B cell (primary cell): ENCODE results near the gene ITPR1. TPM values are rescaled to one million over a fixed set of nuclear protein-coding genes. Genes with fewer than 3 reads are reported as not detected.

Source experiments
- ATAC-seq: fragments of 200-7000 bp; cut with Tn5 transposase; one replicate; pipeline ENCODE4 v1.10.0; 2021; ENCODE audit warnings: low read depth, mild to moderate bottlenecking, moderate number of reproducible peaks, moderate library complexity
- CTCF ChIA-PET: fragments of 350-600 bp; sonication (Branson Sonifier 250); formaldehyde crosslinking; loops from one replicate; lab custom pipeline; 2021; ENCODE audit warnings: antibody characterized with exemption, inconsistent platforms; lab: Charles Lee
- POLR2A ChIA-PET: fragments of 350-600 bp; sonication (Branson Sonifier 250); formaldehyde crosslinking; loops from one replicate; lab custom pipeline; 2021; ENCODE audit warnings: antibody characterized with exemption; lab: Charles Lee
- DNase-seq: peaks from one replicate; pipeline ENCODE4 v3.0.0; 2013
- H2AFZ ChIP-seq: 2 replicates; pipeline ENCODE4 v1.6.1; 2012; ENCODE audit warnings: mild to moderate bottlenecking, low read depth, low read length; ENCODE audit not compliant: insufficient read depth, poor library complexity, severe bottlenecking
- H3K27ac ChIP-seq, 2 donors: 1 replicate in 1 of 2; 2 replicates in 1 of 2; pipeline ENCODE4 v1.5.1; 2012 to 2013; ENCODE audit warnings: low read length in 2 of 2, mild to moderate bottlenecking in 2 of 2, moderate library complexity in 1 of 2
- H3K27me3 ChIP-seq, 4 experiments: fragments of 200-600 bp in 1 of 4; sonication (generic) in 1 of 4; replicated peaks in 1 of 4; 1 replicate in 2 of 4; 2 replicates in 2 of 4; pipeline versions ENCODE4 v1.6.1 to v1.7.0; 2013 to 2016; ENCODE audit warnings: low read length in 3 of 4, mild to moderate bottlenecking in 2 of 4, mixed read lengths in 1 of 4, moderate library complexity in 1 of 4; ENCODE audit not compliant: insufficient read depth in 4 of 4, control insufficient read depth in 3 of 4; ENCODE audit errors: control extremely low read depth in 1 of 4
- H3K36me3 ChIP-seq, 2 experiments: replicated peaks in 1 of 2; 1 replicate in 1 of 2; 2 replicates in 1 of 2; pipeline versions ENCODE4 v1.6.1 to v1.7.1; 2013; ENCODE audit warnings: low read length in 1 of 2; ENCODE audit not compliant: insufficient read depth in 2 of 2, control insufficient read depth in 1 of 2; ENCODE audit errors: control extremely low read depth in 1 of 2, extremely low read depth in 1 of 2
- H3K4me1 ChIP-seq, 2 donors: fragments of 200-600 bp in 1 of 2; sonication (generic) in 1 of 2; 1 replicate in 1 of 2; 2 replicates in 1 of 2; pipeline versions ENCODE4 v1.5.1 to v1.6.1; 2013 to 2017; ENCODE audit warnings: low read length in 2 of 2; ENCODE audit not compliant: control insufficient read depth in 2 of 2, insufficient read depth in 2 of 2
- H3K4me2 ChIP-seq: replicated peaks from 2 replicates; pipeline ENCODE3; 2012; ENCODE audit warnings: mild to moderate bottlenecking, low read depth, low read length; ENCODE audit not compliant: poor library complexity, severe bottlenecking
- H3K4me3 ChIP-seq, 5 experiments: fragments of 200-600 bp in 1 of 5; sonication (generic) in 1 of 5; 1 replicate in 3 of 5; 2 replicates in 2 of 5; pipeline versions ENCODE4 v1.5.1 to v1.7.0; 2011 to 2016; ENCODE audit warnings: low read length in 4 of 5, mild to moderate bottlenecking in 4 of 5, low read depth in 2 of 5, control low read depth in 1 of 5, moderate library complexity in 1 of 5; ENCODE audit not compliant: insufficient read depth in 1 of 5; ENCODE audit errors: control extremely low read depth in 1 of 5, extremely low read depth in 1 of 5
- H3K79me2 ChIP-seq: fragments of 200-600 bp; sonication (generic); one replicate; pipeline ENCODE4 v1.6.0; 2016; ENCODE audit warnings: low read length; ENCODE audit not compliant: control insufficient read depth, insufficient read depth
- H3K9ac ChIP-seq: fragments of 200-600 bp; sonication (generic); 2 replicates; pipeline ENCODE4 v1.6.1; 2017; ENCODE audit warnings: mild to moderate bottlenecking, low read length, moderate library complexity
- H3K9me3 ChIP-seq, 3 donors: one replicate each; pipeline versions ENCODE4 v1.6.1 to v1.7.1; 2013; ENCODE audit warnings: low read length in 2 of 3; ENCODE audit not compliant: control insufficient read depth in 2 of 3, insufficient read depth in 1 of 3; ENCODE audit errors: control extremely low read depth in 1 of 3
- H4K20me1 ChIP-seq: 2 replicates; pipeline ENCODE4 v1.6.0; 2012; ENCODE audit warnings: mild to moderate bottlenecking, low read length; ENCODE audit not compliant: insufficient read depth, control insufficient read depth, poor library complexity, severe bottlenecking
- H3K27ac Mint-ChIP-seq: one replicate; pipeline ENCODE4 v1.8.0; 2021; ENCODE audit warnings: mixed read lengths
- H3K27me3 Mint-ChIP-seq: one replicate; pipeline ENCODE4 v1.8.0; 2021; ENCODE audit warnings: mixed read lengths
- H3K4me1 Mint-ChIP-seq: one replicate; pipeline ENCODE4 v1.8.0; 2021; ENCODE audit warnings: mixed read lengths
- H3K4me3 Mint-ChIP-seq: one replicate; pipeline ENCODE4 v1.8.0; 2021; ENCODE audit warnings: mixed read lengths
- H3K9me3 Mint-ChIP-seq: one replicate; pipeline ENCODE4 v1.8.0; 2022; ENCODE audit warnings: mixed read lengths; ENCODE audit not compliant: insufficient read depth
- EZH2 ChIP-seq: IDR thresholded peaks from 2 replicates; pipeline ENCODE4 v1.6.1; 2012; ENCODE audit warnings: borderline replicate concordance, low read depth, mild to moderate bottlenecking, moderate library complexity, low read length; ENCODE audit not compliant: insufficient read depth, poor library complexity, severe bottlenecking
- WGBS: methylation state at CpG from one replicate; pipeline ENCODE4 v1.1.5; 2013; ENCODE audit warnings: missing lambda C conversion rate; ENCODE audit not compliant: insufficient coverage; 5-methylcytosine and 5-hydroxymethylcytosine counted together
- intact Hi-C: fragments of 100-400 bp; cut with micrococcal nuclease; formaldehyde crosslinking; loops from one replicate; pipeline ENCODE4 v1.10.0; 2022
- polyA plus RNA-seq: library from polyadenylated mRNA; depleted of rRNA; stranded (reverse); fragments of >200 nt; gene quantifications from 2 replicates; pipeline ENCODE4 v1.2.3, GENCODE V29; 2012
- total RNA-seq, 2 donors: library from RNA; stranded (reverse); fragments of 120-200 nt in 1 of 2; gene quantifications; 1 replicate in 1 of 2; 2 replicates in 1 of 2; pipeline versions ENCODE4 v1.2.3 to v1.2.4, GENCODE V29; 2013 to 2022
- TF ChIP-seq, protein P1 (sequence below): fragments of 200-600 bp; IDR thresholded peaks from one replicate; pipeline ENCODE4 v1.8.0; 2022; ENCODE audit warnings: antibody characterized with exemption, mild to moderate bottlenecking

Gene ITPR1
- total and polyA plus RNA-seq, 2 donors (not counting 1 experiment from before 2014, with no cell fraction given) = 64.0 to 332 TPM

DNA sequence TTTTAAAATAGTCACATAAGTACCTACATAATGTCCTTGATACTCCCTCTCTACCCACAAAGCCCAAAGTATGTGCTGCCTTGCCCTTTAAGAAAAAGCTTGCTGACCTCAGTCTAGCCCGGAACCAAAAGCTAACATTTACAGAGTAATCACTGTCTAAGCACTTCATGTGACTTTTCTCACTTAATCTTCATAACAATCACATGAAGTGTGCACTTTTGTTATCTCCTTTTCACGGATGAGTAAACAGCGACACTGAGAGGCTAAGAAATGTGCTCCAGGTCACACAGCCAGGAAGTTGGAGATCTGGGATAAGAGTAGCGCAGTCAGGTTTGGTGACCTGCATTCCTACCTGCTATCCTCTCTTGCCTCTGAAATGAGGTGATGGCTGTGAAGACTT is 194.0 kb downstream of the ITPR1 start:
- H2AFZ ChIP-seq = no peak overlapping the region
- H3K27ac ChIP-seq = no peak overlapping the region
- H3K9me3 ChIP-seq = peaks cover 0 to 3% (median 0%) of the 10 kb centered on the region in 3 donors
- TF ChIP-seq, protein P1, sequence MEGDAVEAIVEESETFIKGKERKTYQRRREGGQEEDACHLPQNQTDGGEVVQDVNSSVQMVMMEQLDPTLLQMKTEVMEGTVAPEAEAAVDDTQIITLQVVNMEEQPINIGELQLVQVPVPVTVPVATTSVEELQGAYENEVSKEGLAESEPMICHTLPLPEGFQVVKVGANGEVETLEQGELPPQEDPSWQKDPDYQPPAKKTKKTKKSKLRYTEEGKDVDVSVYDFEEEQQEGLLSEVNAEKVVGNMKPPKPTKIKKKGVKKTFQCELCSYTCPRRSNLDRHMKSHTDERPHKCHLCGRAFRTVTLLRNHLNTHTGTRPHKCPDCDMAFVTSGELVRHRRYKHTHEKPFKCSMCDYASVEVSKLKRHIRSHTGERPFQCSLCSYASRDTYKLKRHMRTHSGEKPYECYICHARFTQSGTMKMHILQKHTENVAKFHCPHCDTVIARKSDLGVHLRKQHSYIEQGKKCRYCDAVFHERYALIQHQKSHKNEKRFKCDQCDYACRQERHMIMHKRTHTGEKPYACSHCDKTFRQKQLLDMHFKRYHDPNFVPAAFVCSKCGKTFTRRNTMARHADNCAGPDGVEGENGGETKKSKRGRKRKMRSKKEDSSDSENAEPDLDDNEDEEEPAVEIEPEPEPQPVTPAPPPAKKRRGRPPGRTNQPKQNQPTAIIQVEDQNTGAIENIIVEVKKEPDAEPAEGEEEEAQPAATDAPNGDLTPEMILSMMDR = no peak
- no peak for TF ChIP-seq EZH2
- intact Hi-C loops = no loop called here
- H3K4me1 Mint-ChIP-seq = no peaks in the 10 kb centered on the region
- H3K79me2 ChIP-seq = no peaks in the 10 kb centered on the region
- CTCF ChIA-PET = interaction anchor here (0.8 kb wide), 1 partner anchor 24 kb away, joined by 3 read pairs; no protein-coding TSS in a partner anchor
- no peaks in the 10 kb centered on the region for H4K20me1 ChIP-seq
- no peak overlapping the region for H3K4me3 ChIP-seq
- DNase-seq = no peak
- H3K4me3 Mint-ChIP-seq = no peak overlapping the region
- no peaks in the 10 kb centered on the region for H3K27me3 ChIP-seq
- POLR2A ChIA-PET = no interaction called here
- no peaks in the 10 kb centered on the region for H3K4me1 ChIP-seq
- H3K9me3 Mint-ChIP-seq = peaks cover 3% of the 10 kb centered on the region
- 100% methylated on average over 4 of the region's 4 CpGs for whole genome bisulfite sequencing
- no peak overlapping the region for H3K9ac ChIP-seq
- ATAC-seq = no peak
- H3K36me3 ChIP-seq = peaks cover 26 to 98% of the 10 kb centered on the region in 2 experiments
- H3K4me2 ChIP-seq = no peak overlapping the region
- no peaks in the 10 kb centered on the region for H3K27me3 Mint-ChIP-seq
- no peak overlapping the region for H3K27ac Mint-ChIP-seq

- Histone ChIP-seq H3K4me3 (no peak overlapping the region), H2AFZ (no peak overlapping the region), H3K4me1 (no peaks in the 10 kb centered on the region), H3K27ac (no peak overlapping the region), H4K20me1 (no peaks in the 10 kb centered on the region), H3K79me2 (no peaks in the 10 kb centered on the region), H3K9ac (no peak overlapping the region), H3K9me3 (peaks cover 0 to 3% (median 0%) of the 10 kb centered on the region in 3 donors), H3K36me3 (peaks cover 27 to 100% of the 10 kb centered on the region in 2 experiments), H3K27me3 (no peaks in the 10 kb centered on the region), H3K4me2 (no peak overlapping the region)
- peaks cover 3% of the 10 kb centered on the region for H3K9me3 Mint-ChIP-seq
- H3K27ac Mint-ChIP-seq = no peak overlapping the region
- ATAC-seq (no peak), DNase-seq (no peak)
- no peak overlapping the region for H3K4me3 Mint-ChIP-seq
- 100% methylated on average over 2 of the region's 5 CpGs for WGBS
- H3K27me3 Mint-ChIP-seq = no peaks in the 10 kb centered on the region
- CTCF ChIA-PET = no interaction called here
- TF ChIP-seq, protein P1 = no peak
- TF ChIP-seq EZH2 = no peak
- intact Hi-C loops = no loop called here
- no peaks in the 10 kb centered on the region for H3K4me1 Mint-ChIP-seq
- POLR2A ChIA-PET = no interaction called here
Measured at GRCh38 chr3:4687596-4687995, 194.4 kb downstream of the ITPR1 start.
